DND-41 (cell line): ENCODE data around the gene MYH13.

Source experiments
- ATAC-seq: fragments of 200-7000 bp; cut with Tn5 transposase; 3 replicates; pipeline ENCODE4 v1.9.1; 2021; ENCODE audit warnings: low read depth; ENCODE audit not compliant: insufficient read depth
- DNase-seq: peaks from one replicate; pipeline ENCODE4 v3.0.0-alpha.2; 2020
- H2AFZ ChIP-seq: 2 replicates; pipeline ENCODE4 v1.6.0; 2012; ENCODE audit warnings: low read depth, low read length
- H3K27ac ChIP-seq: 2 replicates; pipeline ENCODE4 v1.5.1; 2012; ENCODE audit warnings: low read length, inconsistent platforms
- H3K27me3 ChIP-seq: fragments of 200-600 bp; sonication (generic); 2 replicates; pipeline ENCODE4 v1.6.0; 2012; ENCODE audit warnings: low read length, mild to moderate bottlenecking, inconsistent platforms; ENCODE audit not compliant: insufficient read depth, poor library complexity
- H3K36me3 ChIP-seq: 2 replicates; pipeline ENCODE4 v1.5.1; 2012; ENCODE audit warnings: low read length, inconsistent platforms; ENCODE audit not compliant: insufficient read depth
- H3K4me1 ChIP-seq: 2 replicates; pipeline ENCODE4 v1.5.1; 2012; ENCODE audit warnings: mild to moderate bottlenecking, low read length; ENCODE audit not compliant: insufficient read depth
- H3K4me2 ChIP-seq: 2 replicates; pipeline ENCODE4 v1.6.0; 2012; ENCODE audit warnings: mild to moderate bottlenecking, moderate library complexity, low read length, inconsistent platforms; ENCODE audit not compliant: insufficient read depth
- H3K4me3 ChIP-seq, 2 experiments: fragments of 200-600 bp in 1 of 2; shearing (Covaris generic) in 1 of 2; 2 replicates each; pipeline ENCODE4 v1.5.1; 2012 to 2016; ENCODE audit warnings: inconsistent platforms in 2 of 2, low read length in 2 of 2, mild to moderate bottlenecking in 2 of 2, low read depth in 1 of 2, moderate library complexity in 1 of 2
- H3K79me2 ChIP-seq: 2 replicates; pipeline ENCODE4 v1.6.0; 2012; ENCODE audit warnings: low read length, inconsistent platforms; ENCODE audit not compliant: insufficient read depth
- H3K9ac ChIP-seq: 2 replicates; pipeline ENCODE4 v1.6.0; 2012; ENCODE audit warnings: low read depth, mild to moderate bottlenecking, inconsistent platforms, low read length, moderate library complexity
- H3K9me3 ChIP-seq: 2 replicates; pipeline ENCODE4 v1.5.1; 2012; ENCODE audit warnings: low read length, moderate library complexity, mild to moderate bottlenecking, inconsistent platforms; ENCODE audit not compliant: insufficient read depth, severe bottlenecking
- H4K20me1 ChIP-seq: 2 replicates; pipeline ENCODE4 v1.6.0; 2012; ENCODE audit warnings: low read length; ENCODE audit not compliant: insufficient read depth
- CTCF ChIP-seq: IDR thresholded peaks from 2 replicates; pipeline ENCODE4 v1.5.1; 2012; ENCODE audit warnings: borderline replicate concordance, low read length, moderate library complexity, mild to moderate bottlenecking; ENCODE audit not compliant: poor library complexity, severe bottlenecking; ENCODE audit errors: extremely low read depth
- EZH2 ChIP-seq: IDR thresholded peaks from 3 replicates; pipeline ENCODE4 v1.6.1; 2012; ENCODE audit warnings: borderline replicate concordance, low read depth, mild to moderate bottlenecking, moderate library complexity, low read length, inconsistent platforms; ENCODE audit not compliant: severe bottlenecking

MYH13 gene

GRCh38 chr17:10372906-10373305, at the start of gene MYH13:
Gene MYH13, minus strand, starts transcription at chr17:10373006. Its CDS starts 8,476 bp downstream, at chr17:10364530.
- DNase-seq (no peak), ATAC-seq (no peak)
- H3K27ac ChIP-seq: no peak within 1 kb of the TSS
- no peak within 1 kb of the TSS for H2AFZ ChIP-seq
- H3K36me3 ChIP-seq: no peaks in the 10 kb centered on the region
- H3K4me1 ChIP-seq: no peaks in the 10 kb centered on the region
- no peak within 1 kb of the TSS for H3K4me2 ChIP-seq
- H4K20me1 ChIP-seq: no peaks in the 10 kb centered on the region
- no peak within 1 kb of the TSS for H3K4me3 ChIP-seq
- TF ChIP-seq EZH2: no peak
- no peak for TF ChIP-seq CTCF
- H3K9ac ChIP-seq: no peak within 1 kb of the TSS
- peaks cover 28% of the 10 kb centered on the region for H3K27me3 ChIP-seq
- no peaks in the 10 kb centered on the region for H3K9me3 ChIP-seq
- H3K79me2 ChIP-seq: no peaks in the 10 kb centered on the region

- no peak within 1 kb of the TSS for H2AFZ ChIP-seq
- no peaks in the 10 kb centered on the region for H3K36me3 ChIP-seq
- ATAC-seq: no peak
- no peak within 1 kb of the TSS for H3K4me2 ChIP-seq
- H3K9ac ChIP-seq: no peak within 1 kb of the TSS
- H3K4me3 ChIP-seq: no peak within 1 kb of the TSS
- H3K27ac ChIP-seq: no peak within 1 kb of the TSS
- no peaks in the 10 kb centered on the region for H3K4me1 ChIP-seq
- no peak for DNase-seq
- no peaks in the 10 kb centered on the region for H4K20me1 ChIP-seq
- peaks cover 33% of the 10 kb centered on the region for H3K27me3 ChIP-seq
- H3K9me3 ChIP-seq: no peaks in the 10 kb centered on the region
- no peak for TF ChIP-seq EZH2
- no peak for TF ChIP-seq CTCF
- no peaks in the 10 kb centered on the region for H3K79me2 ChIP-seq
These were observed 49.2 kb upstream of the MYH13 start, which contains the start of gene MYH8 for GRCh38 chr17:10421900-10422542. Gene MYH8, minus strand, starts transcription at chr17:10421950. Its CDS starts 1,723 bp downstream, at chr17:10420227.

GRCh38 chr17:10421211-10421610, 48.4 kb upstream of the MYH13 start:
- ATAC-seq (no peak), DNase-seq (no peak)
- Histone ChIP-seq H3K4me3 (no peak overlapping the region), H3K4me1 (no peaks in the 10 kb centered on the region), H3K36me3 (no peaks in the 10 kb centered on the region), H3K9me3 (no peaks in the 10 kb centered on the region), H3K9ac (no peak overlapping the region), H3K79me2 (no peaks in the 10 kb centered on the region), H3K4me2 (no peak overlapping the region), H3K27me3 (peaks cover 30% of the 10 kb centered on the region), H4K20me1 (no peaks in the 10 kb centered on the region), H3K27ac (no peak overlapping the region), H2AFZ (no peak overlapping the region)
- TF ChIP-seq EZH2 (no peak), CTCF (no peak)

GRCh38 chr17:10420811-10421210, 48.0 kb upstream of the MYH13 start:
- no peak for DNase-seq
- Histone ChIP-seq H2AFZ (no peak overlapping the region), H3K4me1 (no peaks in the 10 kb centered on the region), H3K9me3 (no peaks in the 10 kb centered on the region), H3K36me3 (no peaks in the 10 kb centered on the region), H4K20me1 (no peaks in the 10 kb centered on the region), H3K4me3 (no peak overlapping the region), H3K4me2 (no peak overlapping the region), H3K79me2 (no peaks in the 10 kb centered on the region), H3K27me3 (peaks cover 30% of the 10 kb centered on the region), H3K9ac (no peak overlapping the region), H3K27ac (no peak overlapping the region)
- ATAC-seq: no peak
- TF ChIP-seq EZH2 (no peak), CTCF (no peak)
